HepG2 (cell line): Measurements from ENCODE around the gene RPS2. TPM values are rescaled to one million over a fixed set of nuclear protein-coding genes. Genes with fewer than 3 reads are reported as not detected.

Source experiments
- ARNT2 ChIP-seq: sonication (generic); formaldehyde crosslinking; IDR thresholded peaks from 2 replicates; pipeline ENCODE4 v1.8.0; 2022; ENCODE audit warnings: mild to moderate bottlenecking, low read depth, missing genetic modification reagents, moderate library complexity
- CC2D1A ChIP-seq: sonication (generic); formaldehyde crosslinking; IDR thresholded peaks from 2 replicates; pipeline ENCODE4 v1.8.1; 2023; ENCODE audit warnings: mild to moderate bottlenecking, missing genetic modification reagents
- CHCHD3 ChIP-seq: sonication (generic); formaldehyde crosslinking; IDR thresholded peaks from 2 replicates; pipeline ENCODE4 v1.8.0; 2022; ENCODE audit warnings: mild to moderate bottlenecking, missing genetic modification reagents, moderate library complexity
- ETV6 ChIP-seq: sonication (generic); formaldehyde crosslinking; conservative IDR thresholded peaks from 2 replicates; pipeline ENCODE4 v1.4.0; 2020; ENCODE audit warnings: missing genetic modification reagents
- GATA4 ChIP-seq: sonication (generic); IDR thresholded peaks from 2 replicates; pipeline ENCODE4 v1.6.1; 2016; ENCODE audit warnings: antibody characterized with exemption, low read depth, borderline replicate concordance
- HOXA3 ChIP-seq: sonication (generic); formaldehyde crosslinking; IDR thresholded peaks from 2 replicates; pipeline ENCODE4 v1.5.0; 2020; ENCODE audit warnings: missing genetic modification reagents
- MATR3 ChIP-seq: sonication (generic); formaldehyde crosslinking; IDR thresholded peaks from 2 replicates; pipeline ENCODE4 v1.4.0; 2020; ENCODE audit warnings: missing genetic modification reagents
- RBFOX2 ChIP-seq: fragments of 200-400 bp; formaldehyde crosslinking; IDR thresholded peaks from 2 replicates; pipeline ENCODE4 v1.6.1; 2017; ENCODE audit warnings: low read depth, mild to moderate bottlenecking, low read length
- SRY ChIP-seq: sonication (generic); formaldehyde crosslinking; IDR thresholded peaks from 2 replicates; pipeline ENCODE4 v1.8.0; 2022; ENCODE audit warnings: mild to moderate bottlenecking, missing genetic modification reagents
- TARDBP ChIP-seq: sonication (generic); formaldehyde crosslinking; IDR thresholded peaks from 2 replicates; pipeline ENCODE4 v1.8.0; 2022; ENCODE audit warnings: mild to moderate bottlenecking, missing genetic modification reagents
- TCF7 ChIP-seq: sonication (generic); IDR thresholded peaks from 2 replicates; pipeline ENCODE4 v1.6.1; 2016; ENCODE audit warnings: antibody characterized with exemption, low read depth
- XBP1 ChIP-seq: sonication (generic); formaldehyde crosslinking; IDR thresholded peaks from 2 replicates; pipeline ENCODE4 v1.5.0; 2020; ENCODE audit warnings: missing genetic modification reagents
- YEATS4 ChIP-seq: sonication (generic); formaldehyde crosslinking; IDR thresholded peaks from 2 replicates; pipeline ENCODE4 v1.4.0; 2020; ENCODE audit warnings: missing genetic modification reagents, borderline replicate concordance
- ZC3H13 ChIP-seq: sonication (generic); formaldehyde crosslinking; IDR thresholded peaks from 2 replicates; pipeline ENCODE4 v1.8.1; 2023; ENCODE audit warnings: mild to moderate bottlenecking, missing genetic modification reagents, moderate library complexity
- ZNF180 ChIP-seq: sonication (generic); formaldehyde crosslinking; IDR thresholded peaks from 2 replicates; pipeline ENCODE4 v1.4.0; 2020; ENCODE audit warnings: low read depth, missing genetic modification reagents, borderline replicate concordance
- ZNF260 ChIP-seq: sonication (generic); formaldehyde crosslinking; IDR thresholded peaks from 2 replicates; pipeline ENCODE4 v1.4.0; 2020; ENCODE audit warnings: missing genetic modification reagents, low read depth, mild to moderate bottlenecking, borderline replicate concordance
- ZNF496 ChIP-seq: sonication (generic); formaldehyde crosslinking; IDR thresholded peaks from 2 replicates; pipeline ENCODE4 v1.8.1; 2023; ENCODE audit warnings: mild to moderate bottlenecking, moderate library complexity, missing genetic modification reagents; ENCODE audit not compliant: insufficient replicate concordance
- ZNF552 ChIP-seq: sonication (generic); formaldehyde crosslinking; IDR thresholded peaks from 2 replicates; pipeline ENCODE4 v1.9.0; 2022; ENCODE audit warnings: missing genetic modification reagents, mild to moderate bottlenecking, borderline replicate concordance
- ZSCAN12 ChIP-seq: sonication (generic); formaldehyde crosslinking; IDR thresholded peaks from 2 replicates; pipeline ENCODE4 v1.9.0; 2021; ENCODE audit warnings: mild to moderate bottlenecking, missing genetic modification reagents
- polyA plus RNA-seq, 8 experiments: library from polyadenylated mRNA; depleted of rRNA in 3 of 8; stranded (reverse) in 7 of 8; unstranded in 1 of 8; fragments of >200 nt; fragmentation: Illumina TruSeq in 4 of 8; extraction: Trizol in 4 of 8; gene quantifications; 2 replicates each; pipeline versions ENCODE4 v1.2.1 to v1.2.3, GENCODE V29; 2011 to 2016; ENCODE audit warnings: low read depth in 4 of 8, missing spikeins in 1 of 8, mixed read lengths in 1 of 8; ENCODE audit not compliant: insufficient read depth in 1 of 8
- total RNA-seq, 5 experiments: library from RNA; depleted of rRNA; stranded (reverse); fragments of >200 nt; fragmentation: Illumina TruSeq; extraction: Trizol; gene quantifications; 2 replicates each; pipeline ENCODE4 v1.2.3, GENCODE V29; 2016; ENCODE audit warnings: low read depth in 1 of 5
- TF ChIP-seq, protein P1 (sequence below): IDR thresholded peaks from 2 replicates; pipeline ENCODE4 v1.6.1; 2016; ENCODE audit warnings: missing genetic modification reagents, missing compliant biosample characterization
- TF ChIP-seq, protein P2 (sequence below): IDR thresholded peaks from 2 replicates; pipeline ENCODE4 v1.6.1; 2012; ENCODE audit warnings: inconsistent platforms
- TF ChIP-seq, protein P3 (sequence below): sonication (generic); formaldehyde crosslinking; IDR thresholded peaks from 2 replicates; pipeline ENCODE4 v1.4.0; 2020; ENCODE audit warnings: mild to moderate bottlenecking, missing genetic modification reagents, borderline replicate concordance
- TF ChIP-seq, protein P4 (sequence below), 2 experiments: fragments of 450-650 bp in 1 of 2; sonication (generic) in 1 of 2; formaldehyde crosslinking; IDR thresholded peaks; 2 replicates each; pipeline versions ENCODE4 v1.5.0 to v1.8.0; 2020 to 2022; ENCODE audit warnings: mild to moderate bottlenecking in 1 of 2, missing genetic modification reagents in 1 of 2
- TF ChIP-seq, protein P5 (sequence below): sonication (generic); formaldehyde crosslinking; IDR thresholded peaks from 2 replicates; pipeline ENCODE4 v1.8.1; 2023; ENCODE audit warnings: mild to moderate bottlenecking, inconsistent platforms, moderate library complexity, missing genetic modification reagents, borderline replicate concordance
- TF ChIP-seq, protein P6 (sequence below): sonication (generic); formaldehyde crosslinking; IDR thresholded peaks from 2 replicates; pipeline ENCODE4 v1.5.0; 2020; ENCODE audit warnings: mild to moderate bottlenecking, low read depth, missing genetic modification reagents, borderline replicate concordance

RPS2 gene
- total and polyA plus RNA-seq, 2 of the 13 experiments (the other 11 are each of a cell fraction or from before 2014, with no cell fraction given), result 1,908 to 4,514 TPM

DNA sequence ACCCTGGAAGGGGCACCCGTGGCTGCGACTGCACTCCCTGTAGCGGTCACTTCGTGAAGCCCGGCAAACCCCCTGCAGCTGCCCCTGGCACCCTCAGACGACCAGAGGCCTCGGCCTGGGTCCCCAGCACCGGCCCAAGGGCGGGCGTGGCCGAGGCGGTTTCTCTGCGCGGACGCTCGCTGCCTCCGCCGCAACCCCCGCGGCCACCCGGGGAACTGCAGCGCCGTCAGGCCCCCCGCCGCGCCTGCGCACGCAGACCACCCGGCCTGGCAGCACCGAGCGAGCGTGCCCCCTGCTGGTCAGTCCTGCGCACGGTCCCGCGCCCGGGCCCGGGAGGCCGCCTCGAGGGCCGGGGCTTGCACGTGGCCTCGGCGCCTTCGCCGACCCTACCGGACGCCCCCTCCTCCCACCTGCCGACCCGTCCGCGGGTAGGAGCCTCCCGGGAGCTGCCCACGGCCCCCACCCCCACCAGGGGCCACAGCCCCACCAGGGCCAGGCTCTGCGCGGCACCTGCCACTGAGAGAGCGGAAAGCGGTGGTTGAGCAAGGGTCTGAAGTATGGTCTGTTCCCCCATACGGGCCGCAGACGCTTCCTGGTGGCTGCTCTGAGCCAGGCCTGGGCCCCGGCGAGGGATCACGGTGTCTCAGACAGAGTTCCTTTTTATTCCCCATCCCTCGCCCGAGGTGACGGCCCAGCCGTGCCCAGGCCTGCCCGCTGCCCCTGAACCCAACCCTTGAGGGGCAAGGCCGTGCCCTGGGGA is 34.9 kb downstream of the RPS2 start (continued):
- TF ChIP-seq, protein P1, sequence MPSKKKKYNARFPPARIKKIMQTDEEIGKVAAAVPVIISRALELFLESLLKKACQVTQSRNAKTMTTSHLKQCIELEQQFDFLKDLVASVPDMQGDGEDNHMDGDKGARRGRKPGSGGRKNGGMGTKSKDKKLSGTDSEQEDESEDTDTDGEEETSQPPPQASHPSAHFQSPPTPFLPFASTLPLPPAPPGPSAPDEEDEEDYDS (CRISPR knock-in tag), result no peak
- no peak for TF ChIP-seq ZNF496 (CRISPR knock-in tag)
- no peak; the same call in 1 of the 2 replicates for TF ChIP-seq ETV6 (CRISPR knock-in tag)
- 0 out of 2 replicates have a peak, but pooled peaks have one; percentile 14 for TF ChIP-seq GATA4
- TF ChIP-seq, protein P2, sequence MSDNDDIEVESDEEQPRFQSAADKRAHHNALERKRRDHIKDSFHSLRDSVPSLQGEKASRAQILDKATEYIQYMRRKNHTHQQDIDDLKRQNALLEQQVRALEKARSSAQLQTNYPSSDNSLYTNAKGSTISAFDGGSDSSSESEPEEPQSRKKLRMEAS, result peak; percentile 99
- no peak for TF ChIP-seq ZSCAN12 (CRISPR knock-in tag)
- TF ChIP-seq, protein P3, sequence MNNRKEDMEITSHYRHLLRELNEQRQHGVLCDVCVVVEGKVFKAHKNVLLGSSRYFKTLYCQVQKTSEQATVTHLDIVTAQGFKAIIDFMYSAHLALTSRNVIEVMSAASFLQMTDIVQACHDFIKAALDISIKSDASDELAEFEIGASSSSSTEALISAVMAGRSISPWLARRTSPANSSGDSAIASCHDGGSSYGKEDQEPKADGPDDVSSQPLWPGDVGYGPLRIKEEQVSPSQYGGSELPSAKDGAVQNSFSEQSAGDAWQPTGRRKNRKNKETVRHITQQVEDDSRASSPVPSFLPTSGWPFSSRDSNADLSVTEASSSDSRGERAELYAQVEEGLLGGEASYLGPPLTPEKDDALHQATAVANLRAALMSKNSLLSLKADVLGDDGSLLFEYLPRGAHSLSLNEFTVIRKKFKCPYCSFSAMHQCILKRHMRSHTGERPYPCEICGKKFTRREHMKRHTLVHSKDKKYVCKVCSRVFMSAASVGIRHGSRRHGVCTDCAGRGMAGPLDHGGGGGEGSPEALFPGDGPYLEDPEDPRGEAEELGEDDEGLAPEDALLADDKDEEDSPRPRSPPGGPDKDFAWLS (CRISPR knock-in tag), result no peak; the same call in 1 of the 2 replicates
- TF ChIP-seq, protein P4, sequence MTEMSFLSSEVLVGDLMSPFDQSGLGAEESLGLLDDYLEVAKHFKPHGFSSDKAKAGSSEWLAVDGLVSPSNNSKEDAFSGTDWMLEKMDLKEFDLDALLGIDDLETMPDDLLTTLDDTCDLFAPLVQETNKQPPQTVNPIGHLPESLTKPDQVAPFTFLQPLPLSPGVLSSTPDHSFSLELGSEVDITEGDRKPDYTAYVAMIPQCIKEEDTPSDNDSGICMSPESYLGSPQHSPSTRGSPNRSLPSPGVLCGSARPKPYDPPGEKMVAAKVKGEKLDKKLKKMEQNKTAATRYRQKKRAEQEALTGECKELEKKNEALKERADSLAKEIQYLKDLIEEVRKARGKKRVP (CRISPR knock-in tag; IDR thresholded peaks at IDR 0.05), result no peak; a peak in 1 of 4 replicates
- TF ChIP-seq SRY (CRISPR knock-in tag), result 0 out of 2 replicates have a peak, but pooled peaks have one; percentile 35
- no peak for TF ChIP-seq ZNF180 (CRISPR knock-in tag)
- peak; percentile 82 for TF ChIP-seq YEATS4 (CRISPR knock-in tag)
- no peak for TF ChIP-seq ZNF260 (CRISPR knock-in tag)
- TF ChIP-seq ZNF552 (CRISPR knock-in tag), result peak; percentile 29; the same call in 1 of the 2 replicates
- TF ChIP-seq RBFOX2, result peak; percentile 81
- TF ChIP-seq CHCHD3 (CRISPR knock-in tag), result peak; percentile 77; the same call in 1 of the 2 replicates
- TF ChIP-seq ZC3H13 (CRISPR knock-in tag), result peak; percentile 86
- TF ChIP-seq TARDBP (CRISPR knock-in tag), result peak; percentile 49
- TF ChIP-seq HOXA3, result peak; percentile 83
- no peak for TF ChIP-seq CC2D1A (CRISPR knock-in tag)
- TF ChIP-seq, protein P5, sequence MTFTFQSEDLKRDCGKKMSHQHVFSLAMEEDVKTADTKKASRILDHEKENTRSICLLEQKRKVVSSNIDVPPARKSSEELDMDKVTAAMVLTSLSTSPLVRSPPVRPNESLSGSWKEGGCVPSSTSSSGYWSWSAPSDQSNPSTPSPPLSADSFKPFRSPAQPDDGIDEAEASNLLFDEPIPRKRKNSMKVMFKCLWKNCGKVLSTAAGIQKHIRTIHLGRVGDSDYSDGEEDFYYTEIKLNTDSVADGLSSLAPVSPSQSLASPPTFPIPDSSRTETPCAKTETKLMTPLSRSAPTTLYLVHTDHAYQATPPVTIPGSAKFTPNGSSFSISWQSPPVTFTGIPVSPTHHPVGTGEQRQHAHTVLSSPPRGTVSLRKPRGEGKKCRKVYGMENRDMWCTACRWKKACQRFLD, result peak; percentile 76
- TF ChIP-seq TCF7, result no peak
- no peak for TF ChIP-seq MATR3 (CRISPR knock-in tag)
- no peak; the same call in 1 of the 2 replicates for TF ChIP-seq XBP1 (CRISPR knock-in tag)
- TF ChIP-seq, protein P6, sequence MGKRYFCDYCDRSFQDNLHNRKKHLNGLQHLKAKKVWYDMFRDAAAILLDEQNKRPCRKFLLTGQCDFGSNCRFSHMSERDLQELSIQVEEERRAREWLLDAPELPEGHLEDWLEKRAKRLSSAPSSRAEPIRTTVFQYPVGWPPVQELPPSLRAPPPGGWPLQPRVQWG (CRISPR knock-in tag), result no peak
- TF ChIP-seq ARNT2, result peak; percentile 98
